NCI-H526 treated with DMSO at 0.1 percent for 48 hours (cell line): ENCODE data around the gene TH.
A peak's percentile ranks its signal among the peaks of the same experiment; 100 is the strongest.

ENCODE experiments used
- DNase-seq: peaks from one replicate; lab custom pipeline; 2025; lab: John Stamatoyannopoulos, UW

Gene TH

DNA sequence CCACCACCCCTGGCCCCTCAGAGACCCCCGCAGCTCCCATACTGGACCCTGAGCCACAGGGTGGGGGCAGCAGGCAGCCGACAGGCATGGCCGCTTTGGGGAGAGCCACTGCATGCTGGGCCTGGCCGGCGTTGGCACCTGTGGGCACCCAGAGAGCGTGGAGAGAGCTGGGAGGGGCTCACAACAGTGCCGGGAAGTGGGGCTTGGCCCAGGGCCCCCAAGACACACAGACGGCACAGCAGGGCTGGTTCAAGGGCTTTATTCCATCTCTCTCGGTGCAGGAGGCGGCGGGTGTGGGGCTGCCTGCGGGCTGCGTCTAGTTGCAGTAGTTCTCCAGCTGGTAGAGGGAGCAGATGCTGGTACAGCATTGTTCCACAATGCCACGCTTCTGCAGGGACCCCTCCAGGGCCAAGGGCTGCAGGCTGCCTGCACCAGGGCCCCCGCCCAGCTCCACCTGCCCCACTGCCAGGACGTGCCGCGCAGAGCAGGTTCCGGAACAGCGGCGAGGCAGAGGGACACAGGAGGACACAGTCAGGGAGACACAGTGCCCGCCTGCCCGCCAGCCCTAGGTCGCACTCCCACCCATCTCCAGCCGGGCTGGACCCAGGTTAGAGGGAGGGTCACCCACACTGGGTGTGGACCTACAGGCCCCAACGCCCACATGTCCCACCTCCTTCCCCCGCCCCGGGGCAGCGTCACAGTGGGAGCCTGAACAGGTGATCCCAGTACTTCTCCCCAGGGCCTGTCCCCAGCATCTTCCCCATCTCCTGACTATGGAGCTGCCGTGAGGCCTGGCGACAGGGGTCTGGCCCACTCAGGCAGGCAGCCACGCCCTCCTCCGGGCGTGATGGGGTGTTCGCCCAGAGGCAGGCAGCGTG lies 11.8 kb downstream of the TH start:
- no peak for DNase-seq

DNA sequence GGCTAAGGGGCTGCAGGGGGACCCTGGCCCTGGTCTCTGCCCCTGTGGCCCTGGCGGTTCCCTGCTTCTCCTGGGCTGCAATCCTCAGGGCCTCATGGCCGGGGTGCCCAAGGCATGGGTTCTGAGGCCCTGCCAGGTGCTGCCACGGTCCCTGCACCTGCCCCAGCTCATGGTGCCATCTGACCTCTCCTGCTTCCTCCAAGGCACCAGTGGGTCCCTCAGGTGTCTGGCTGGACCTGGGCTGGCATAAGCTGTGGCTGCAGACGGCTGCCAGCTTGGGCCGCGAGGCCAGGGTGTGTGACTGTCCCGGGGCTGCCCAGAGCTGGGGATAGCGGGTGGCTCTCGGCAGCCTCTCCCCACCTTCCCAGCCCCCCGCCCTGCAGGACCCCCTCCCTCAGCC lies 12.6 kb downstream of the TH start:
- DNase-seq, result no peak

DNA sequence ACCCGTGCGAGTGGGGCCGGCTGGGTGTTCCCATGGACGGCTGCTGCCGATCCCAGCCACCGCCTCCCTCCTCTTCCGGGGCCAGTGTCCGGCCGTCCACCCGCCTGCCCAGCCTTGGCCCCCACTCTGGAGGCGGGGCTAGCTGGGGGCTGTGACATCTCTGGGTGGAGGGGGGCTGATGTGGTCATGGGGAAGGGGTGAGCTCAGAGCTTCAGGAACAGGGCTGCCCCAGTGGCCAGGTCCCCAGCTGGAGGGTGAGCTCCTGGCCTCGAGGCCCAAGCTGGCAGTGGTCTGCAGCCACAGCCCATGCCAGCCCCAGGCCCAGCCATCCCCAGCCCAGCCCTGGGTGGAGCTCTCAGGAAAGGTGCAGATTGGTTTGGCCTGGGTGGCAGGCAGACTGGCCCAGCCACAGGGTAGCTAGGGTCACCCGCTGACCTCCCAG lies 13.3 kb downstream of the TH start:
- no peak for DNase-seq

DNA sequence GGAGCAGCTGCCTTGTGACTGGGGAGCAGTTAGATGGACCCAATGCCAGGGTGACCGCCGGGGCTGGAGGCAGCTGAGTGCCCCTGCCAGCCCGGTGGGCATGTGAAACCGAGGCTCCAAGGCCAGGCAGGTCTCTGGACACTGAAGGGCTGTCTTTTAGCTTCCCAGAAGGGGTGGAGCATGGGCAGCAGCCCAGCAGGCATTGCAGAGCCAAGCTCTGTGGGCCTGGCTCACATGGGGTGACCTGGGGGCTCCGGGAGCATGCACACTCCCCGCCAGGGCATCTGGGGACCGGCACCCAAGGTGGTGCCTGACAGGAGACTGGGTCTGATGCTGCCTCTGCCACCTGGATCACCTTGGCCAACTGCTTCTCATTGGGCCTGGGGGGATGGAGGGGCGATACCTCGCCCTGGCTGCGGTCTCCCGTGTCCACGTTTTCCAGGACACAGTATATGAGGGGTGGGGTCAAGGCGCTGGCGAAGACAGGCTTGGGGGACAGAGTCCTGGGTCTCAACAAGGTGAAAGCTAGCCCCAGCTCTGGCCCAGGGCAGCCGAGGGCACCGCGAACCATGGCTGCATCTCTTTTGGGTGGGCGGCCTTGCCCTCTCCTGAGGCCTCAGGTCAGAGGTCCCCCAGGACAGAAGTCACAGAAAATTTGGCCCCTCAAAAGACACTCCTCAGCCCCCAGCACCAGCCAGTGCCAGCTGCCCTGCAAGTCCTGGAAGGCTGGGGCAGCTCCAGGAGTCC lies 14.1 kb downstream of the TH start:
- DNase-seq, result no peak

DNA sequence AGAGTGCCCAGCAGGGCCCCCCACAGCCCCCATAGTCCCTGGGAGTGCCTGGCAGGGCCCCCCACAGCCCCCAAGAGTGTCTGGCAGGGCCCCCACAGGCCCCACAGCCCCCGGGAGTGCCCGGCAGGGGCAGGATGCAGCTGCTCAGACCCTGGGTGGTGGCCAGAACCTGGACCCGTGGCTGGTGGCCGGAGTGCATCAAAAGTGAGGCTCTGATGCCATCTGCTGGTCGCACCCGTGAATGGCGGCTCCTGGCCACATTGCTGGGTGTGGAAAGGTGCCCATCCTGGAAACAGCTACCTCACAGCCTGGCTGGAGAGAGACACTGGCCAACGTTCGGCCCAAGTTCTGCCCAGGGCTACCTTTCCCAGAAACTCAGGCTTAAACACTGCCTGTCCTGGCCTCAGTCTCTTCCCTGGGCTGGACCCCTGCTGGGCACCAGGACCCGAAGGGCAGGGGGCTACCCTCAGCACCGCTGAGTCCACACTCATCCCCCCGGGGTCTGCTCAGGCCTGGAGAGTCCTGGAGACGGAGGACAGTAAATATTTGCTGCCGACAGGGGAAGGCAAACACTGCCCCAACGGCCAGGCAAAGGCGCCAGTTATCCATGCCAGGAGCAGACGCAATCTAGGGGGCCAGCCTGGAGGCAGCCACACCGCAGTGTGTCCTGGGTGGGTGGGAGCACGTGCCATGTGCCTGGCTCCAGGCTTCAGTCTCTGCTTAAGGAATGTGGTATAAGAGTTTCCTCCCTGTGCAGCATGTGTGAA lies 15.0 kb downstream of the TH start:
- DNase-seq, result no peak

DNA sequence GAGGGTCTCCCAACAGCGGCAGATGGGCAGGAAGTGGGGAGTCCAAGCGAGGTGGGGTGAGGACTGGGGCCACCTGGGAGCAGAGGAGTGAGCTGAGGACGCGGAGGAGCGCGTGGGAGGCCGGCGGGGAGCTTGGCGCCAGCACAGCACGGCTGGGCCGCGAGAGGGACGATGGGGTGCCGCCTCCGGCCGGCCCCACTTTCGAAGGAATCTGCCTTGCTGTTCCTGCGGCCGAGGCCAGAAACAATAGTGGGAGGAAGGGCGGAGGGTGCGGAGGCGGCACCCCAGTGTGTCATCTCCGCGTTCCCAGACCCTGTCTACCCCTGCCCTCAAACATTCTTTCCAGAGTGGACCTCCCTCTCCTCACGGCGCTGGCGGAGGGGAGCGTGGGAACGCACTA lies 16.1 kb downstream of the TH start:
- no peak for DNase-seq

DNA sequence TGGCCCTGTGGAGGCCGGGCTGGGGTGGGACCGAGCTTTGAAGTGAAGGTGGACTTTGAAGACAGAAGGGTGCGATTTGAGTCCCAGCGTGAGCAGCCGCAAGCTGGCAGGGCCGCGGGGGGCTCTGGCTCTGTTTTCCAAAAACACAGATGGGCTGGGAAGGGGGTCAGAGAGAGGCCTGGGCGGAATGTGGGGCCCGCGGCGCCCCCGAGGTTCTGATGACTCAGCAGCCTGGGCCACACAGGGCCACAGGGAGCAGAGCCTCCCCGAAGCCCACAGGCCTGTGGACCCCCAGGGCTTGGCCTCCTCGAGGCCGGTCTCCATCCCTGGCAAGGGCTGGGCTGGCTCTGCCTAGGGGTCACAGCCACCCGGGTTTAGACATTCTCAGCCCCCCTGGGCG lies 16.7 kb downstream of the TH start:
- DNase-seq, result no peak

DNA sequence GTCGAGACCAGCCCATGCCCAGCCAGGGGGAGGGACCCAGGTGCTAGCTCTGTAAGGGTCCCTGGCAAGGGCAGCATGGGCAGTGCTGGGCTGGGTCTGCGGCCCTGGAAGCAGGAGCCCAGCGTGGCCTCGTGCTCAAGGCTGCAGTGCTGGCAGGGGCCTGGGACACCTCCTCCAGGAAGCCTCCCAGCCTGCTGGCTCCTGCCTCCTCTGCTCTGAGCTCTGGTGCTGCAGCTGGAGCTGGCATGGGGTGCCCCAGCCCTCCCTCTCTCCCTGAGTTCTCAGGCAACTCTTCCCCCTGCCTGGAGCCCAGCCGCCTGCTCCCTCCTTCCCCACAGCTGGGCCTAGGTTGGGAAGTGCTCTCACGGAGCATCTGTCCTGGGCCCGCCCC lies 17.4 kb downstream of the TH start:
- no peak for DNase-seq

DNA sequence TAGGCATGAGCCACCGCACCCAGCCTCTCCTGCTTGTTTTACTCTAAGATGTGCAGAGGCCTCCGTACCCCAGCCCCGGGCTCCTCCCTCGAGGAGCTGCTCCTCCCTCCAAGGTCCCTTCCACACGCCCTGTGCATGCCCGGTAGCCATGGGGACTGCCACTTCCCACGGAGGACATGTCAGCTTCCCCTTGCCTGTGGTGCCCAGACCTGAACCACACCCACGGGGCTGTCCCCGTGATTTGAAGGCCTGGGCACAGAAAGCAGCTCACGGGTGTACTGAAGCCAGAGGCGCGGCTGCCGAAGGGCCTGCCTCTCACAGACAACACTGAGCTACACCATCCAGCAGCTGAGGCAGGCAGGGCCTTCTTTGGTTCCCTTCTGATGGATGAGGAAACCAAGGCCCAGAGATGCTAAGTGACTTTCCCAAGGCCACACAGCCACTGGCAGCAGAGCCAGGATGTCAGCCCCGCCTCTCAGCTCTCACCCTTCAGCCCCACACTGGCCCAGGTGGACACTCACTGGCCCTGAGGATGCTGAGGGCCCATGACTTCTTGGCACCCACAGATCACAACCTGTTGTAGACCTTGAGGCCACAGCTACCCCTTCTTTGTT lies 17.9 kb downstream of the TH start:
- no peak for DNase-seq

DNA sequence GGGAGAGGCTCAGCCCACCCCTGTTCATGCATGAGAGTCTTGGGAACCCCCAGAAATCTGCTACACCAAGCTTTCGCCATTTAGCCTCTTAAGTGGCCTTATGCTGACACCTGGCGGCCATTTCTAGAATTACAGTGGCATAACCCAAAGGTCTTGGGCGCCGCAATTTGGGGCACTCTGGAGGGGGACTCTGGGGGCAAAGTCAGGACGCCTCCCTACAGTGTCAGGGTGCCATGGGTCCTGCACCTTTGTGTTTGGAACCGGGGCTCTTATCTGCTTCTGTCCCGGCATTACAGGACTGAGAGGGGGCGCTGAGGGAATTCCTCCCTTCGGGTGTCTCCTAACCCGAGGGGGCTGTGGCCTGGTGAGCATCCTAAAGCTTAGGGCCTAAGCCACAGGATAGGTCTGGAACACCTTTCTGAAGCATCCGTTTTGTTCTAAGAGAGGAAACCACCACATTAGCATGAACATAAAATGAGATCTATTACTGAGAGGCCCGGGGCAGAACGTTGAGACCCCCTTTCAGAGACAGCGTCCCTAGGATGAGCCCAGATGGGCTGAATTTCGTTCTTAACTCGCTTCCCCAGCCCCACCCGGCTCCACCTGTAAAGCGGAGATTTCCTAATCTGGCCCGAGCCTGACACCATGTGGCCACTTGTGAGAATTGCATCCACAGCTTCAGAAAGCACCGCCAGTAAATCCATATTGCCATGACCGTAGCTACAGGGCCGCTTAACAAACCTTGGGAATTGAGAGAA lies 19.9 kb downstream of the TH start:
- DNase-seq, result peak; percentile 83

DNA sequence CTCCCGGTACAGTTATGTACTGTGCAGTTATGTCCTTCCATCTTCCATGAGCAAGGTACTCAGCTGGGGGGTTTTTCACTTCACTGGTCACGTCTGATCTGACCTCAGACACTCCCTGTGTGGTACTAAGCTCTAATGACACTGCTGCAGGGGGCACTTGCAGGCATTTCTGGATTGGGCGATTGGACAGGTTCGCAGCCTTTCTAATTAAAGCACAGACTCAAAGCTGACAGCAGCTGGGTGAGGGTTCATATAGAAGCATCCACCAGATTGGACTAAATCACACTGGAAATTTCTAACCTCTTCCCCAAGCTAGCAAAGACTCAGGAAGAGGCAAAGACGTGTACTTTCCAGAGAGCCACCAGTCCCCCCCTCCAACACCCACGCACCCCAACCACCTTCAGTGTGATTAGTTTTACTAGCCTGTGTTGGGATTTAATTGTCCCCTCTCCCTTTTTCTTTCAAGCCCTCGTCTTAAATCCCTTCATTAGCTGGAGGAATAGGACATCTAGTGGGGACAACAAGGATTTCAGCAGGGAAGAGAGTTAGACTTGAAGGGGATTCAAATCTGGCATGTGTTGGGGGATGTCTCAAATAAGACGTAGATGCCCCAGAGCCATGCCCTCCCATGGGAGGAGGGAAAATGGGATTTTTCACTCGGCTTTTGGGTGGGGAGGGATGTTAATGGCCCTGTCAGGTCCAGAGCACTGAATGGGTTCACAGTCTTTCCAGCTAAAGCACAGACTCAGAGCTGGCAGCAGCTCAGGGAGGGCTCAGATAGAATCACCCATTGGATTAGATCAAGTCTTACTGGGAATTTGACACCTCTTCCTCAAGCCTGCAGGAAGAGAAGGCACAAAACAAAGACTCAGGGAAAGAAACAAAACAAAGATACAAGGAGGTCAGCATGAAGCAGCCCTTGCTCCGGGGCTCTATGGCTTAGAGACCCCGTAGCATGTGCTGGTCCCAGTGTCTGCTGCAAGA lies 21.5 kb downstream of the TH start:
- peak; percentile 24 for DNase-seq

DNA sequence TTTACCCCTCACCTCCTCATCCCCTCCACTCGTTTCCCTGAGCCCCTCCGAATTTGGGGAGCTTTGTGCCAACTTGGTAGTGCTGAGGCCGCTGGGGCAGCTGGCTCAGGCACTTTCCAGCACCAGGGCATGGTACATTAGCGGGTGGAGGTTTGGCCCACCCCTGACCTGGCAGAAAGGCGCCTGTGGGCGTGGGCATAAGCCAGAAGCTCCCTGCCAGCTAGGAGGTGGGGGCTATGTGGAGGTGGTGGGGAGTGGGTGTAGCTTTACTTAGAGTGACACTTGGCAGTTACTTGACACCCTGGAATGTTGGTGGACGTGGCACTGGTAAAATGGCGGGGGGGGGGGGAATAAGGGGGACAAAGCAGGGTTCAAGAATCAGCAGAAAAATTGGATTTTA lies 22.2 kb downstream of the TH start:
- no peak for DNase-seq

DNA sequence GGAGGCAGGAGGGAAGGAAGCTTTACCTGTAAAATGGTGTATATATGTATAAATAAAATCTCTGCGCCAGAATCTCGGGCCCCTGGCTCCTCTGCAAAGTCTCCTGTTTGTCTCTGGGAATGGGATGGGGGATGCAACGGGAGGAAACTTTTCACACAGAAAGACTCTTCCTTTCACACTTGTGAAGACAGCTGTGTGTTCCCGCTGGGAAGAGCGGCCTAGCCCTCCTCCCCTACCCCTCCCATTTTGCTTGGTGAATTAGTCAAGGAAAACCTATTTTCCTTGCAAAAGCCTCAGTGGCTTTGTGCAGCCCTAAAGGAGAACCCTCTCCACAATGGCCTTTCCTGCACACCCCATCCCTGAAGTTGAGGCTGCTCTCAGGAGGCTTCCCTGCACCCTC lies 23.0 kb downstream of the TH start:
- no peak for DNase-seq

DNA sequence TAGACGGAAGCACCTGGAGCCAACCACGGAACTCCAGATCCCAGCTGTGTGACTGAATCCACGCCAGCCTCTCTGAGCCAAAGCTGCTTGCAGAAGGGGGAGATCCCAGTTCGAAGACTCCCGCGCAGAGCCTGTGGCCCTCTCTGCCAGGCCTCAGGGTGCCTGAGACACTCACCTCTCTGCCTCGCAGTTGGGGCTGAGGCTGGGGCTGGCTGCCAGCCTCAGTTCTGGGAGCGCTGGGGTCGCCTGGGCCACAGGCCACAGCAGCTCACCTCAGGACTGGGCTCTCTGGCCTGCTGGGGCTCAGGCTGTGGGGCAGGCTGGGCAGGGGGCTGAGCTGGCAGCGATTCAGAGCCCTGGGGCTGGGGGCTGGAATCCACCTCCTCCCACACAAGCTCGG lies 24.2 kb downstream of the TH start:
- DNase-seq, result no peak

DNA sequence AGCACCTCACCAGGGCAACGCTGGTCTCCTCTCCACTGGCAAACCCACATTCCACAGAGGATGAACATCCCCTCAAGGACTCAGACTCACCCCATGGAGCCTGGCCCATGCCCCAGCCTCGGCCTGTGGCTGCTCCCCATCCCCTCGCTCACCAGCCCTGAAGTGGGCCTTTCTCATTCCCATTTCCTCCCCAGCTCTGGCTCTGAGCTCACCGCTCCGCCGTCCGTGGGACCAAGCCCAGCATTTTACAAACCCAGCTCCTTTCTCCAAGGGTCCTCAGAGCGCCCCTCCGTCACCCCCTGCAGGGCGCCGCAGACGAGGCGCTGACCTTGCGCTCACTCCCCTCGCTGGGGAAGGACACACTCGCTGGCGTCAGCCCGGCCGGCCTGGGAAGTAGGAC lies 25.6 kb downstream of the TH start:
- no peak for DNase-seq

DNA sequence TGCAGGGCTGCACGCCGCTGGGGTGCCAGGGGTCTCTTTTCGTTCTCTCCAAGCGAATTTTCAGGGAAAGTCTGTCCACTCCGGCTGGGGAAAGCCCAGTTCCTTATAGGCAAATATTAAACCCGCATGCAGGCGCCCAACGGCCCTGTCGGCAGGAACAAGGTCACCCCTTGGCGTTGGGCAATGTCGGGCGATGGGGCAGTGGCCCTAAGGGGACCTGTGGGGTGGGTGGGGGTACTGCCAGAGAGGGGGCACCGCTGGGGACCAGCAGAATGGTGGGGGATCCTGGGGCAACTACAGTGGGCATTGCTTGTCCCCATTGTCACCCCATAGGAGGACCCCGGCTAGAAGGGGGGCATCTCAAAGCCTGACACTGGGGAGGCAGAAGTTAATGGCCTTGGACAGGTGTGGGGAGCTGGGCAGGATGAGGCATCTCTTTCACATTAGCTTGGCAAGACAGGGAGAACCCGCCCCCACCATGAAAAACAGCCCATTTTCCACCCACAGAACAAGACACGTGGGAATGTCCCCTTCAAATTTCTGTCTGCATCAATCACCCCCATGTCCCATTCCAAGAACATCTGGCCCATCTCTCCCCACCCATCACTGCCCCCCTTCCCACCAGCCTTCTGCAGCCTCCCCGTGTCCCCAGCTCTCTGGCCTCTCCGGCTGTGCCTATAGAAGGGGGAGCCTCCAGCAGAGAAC lies 26.9 kb downstream of the TH start:
- no peak for DNase-seq

DNA sequence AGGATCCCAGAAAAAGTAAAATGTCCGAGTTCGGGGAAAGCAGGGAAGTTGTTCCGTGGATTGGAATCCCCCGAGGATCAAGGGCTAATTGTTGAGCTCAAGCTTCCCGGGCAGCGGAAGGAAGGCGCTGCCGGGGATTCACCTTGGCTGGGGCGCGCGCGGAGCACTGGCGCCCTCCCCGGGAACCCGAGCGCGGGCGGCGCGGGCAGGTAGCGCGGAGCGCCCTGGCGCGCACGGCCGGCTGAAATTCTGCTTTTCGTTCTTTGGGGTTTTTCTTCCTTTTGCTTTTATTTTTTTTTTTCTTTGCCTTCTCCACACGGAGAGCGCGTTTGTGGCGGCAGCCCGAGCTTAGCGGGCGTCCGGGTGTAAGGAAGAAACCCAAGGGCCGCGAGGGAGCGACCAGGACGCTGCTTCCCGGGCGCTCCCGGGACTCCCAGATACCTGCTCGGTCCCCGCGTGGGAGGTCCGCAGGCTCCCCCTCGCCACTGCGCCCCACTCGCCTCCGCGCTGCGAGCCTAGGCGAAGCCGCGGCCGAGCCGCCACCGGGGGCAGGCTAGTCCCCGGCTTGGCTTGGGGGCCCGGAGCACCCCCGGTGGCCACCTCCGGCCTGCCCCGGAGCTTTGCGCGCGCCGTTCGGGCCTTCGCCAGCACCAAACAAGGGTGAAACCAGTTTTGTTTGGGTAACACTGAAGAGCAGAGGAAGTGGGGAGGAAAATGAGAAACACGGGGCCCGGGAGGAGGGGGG lies 27.6 kb downstream of the TH start:
- DNase-seq, result no peak

DNA sequence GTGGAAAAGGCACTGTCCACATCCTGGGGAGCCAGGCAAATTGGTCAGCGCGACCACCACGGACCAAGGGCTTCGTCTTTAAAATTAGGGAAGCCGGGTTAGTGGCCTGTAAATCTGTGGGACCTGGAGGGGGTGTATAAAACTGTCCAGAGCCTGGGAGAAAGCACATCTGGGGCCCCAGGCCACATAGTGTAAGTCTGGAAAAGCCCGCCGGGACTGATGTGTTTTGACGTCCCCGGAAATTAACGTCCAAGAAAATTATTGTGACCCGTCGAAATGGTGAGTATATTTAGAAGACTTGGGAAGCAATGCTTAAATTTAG lies 28.2 kb downstream of the TH start:
- DNase-seq, result no peak

DNA sequence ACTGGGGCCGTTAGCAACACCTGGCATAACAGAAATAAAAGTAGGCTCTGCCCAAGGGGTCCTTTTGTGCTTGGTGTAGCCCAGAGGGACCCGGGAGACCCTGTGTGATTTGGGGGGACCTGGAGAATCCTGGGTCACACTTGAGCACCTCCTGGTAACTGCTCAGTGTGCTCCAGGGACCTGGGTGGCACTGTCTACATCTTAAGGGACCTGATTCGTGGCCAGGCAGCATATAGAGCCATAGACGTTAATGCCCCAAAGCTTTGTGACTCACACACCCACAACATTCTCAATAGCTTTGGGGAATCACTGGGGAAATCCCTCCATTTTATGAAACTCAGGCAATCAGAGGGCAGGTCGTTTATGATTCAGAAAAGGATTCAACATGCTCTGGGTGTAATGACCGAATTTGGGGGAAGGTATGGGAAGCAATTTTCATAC lies 28.8 kb downstream of the TH start:
- DNase-seq, result no peak
